G401.6 (cell line): Measurements from ENCODE around the gene TRMT10B.
A peak's percentile ranks its signal among the peaks of the same experiment; 100 is the strongest.

Source experiments
- FAIRE-seq: peaks from 2 replicates; lab custom pipeline; 2012; peaks lifted over from hg19 to GRCh38; lab: Jason Lieb, UNC

The TRMT10B gene, protein sequence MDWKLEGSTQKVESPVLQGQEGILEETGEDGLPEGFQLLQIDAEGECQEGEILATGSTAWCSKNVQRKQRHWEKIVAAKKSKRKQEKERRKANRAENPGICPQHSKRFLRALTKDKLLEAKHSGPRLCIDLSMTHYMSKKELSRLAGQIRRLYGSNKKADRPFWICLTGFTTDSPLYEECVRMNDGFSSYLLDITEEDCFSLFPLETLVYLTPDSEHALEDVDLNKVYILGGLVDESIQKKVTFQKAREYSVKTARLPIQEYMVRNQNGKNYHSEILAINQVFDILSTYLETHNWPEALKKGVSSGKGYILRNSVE

DNA sequence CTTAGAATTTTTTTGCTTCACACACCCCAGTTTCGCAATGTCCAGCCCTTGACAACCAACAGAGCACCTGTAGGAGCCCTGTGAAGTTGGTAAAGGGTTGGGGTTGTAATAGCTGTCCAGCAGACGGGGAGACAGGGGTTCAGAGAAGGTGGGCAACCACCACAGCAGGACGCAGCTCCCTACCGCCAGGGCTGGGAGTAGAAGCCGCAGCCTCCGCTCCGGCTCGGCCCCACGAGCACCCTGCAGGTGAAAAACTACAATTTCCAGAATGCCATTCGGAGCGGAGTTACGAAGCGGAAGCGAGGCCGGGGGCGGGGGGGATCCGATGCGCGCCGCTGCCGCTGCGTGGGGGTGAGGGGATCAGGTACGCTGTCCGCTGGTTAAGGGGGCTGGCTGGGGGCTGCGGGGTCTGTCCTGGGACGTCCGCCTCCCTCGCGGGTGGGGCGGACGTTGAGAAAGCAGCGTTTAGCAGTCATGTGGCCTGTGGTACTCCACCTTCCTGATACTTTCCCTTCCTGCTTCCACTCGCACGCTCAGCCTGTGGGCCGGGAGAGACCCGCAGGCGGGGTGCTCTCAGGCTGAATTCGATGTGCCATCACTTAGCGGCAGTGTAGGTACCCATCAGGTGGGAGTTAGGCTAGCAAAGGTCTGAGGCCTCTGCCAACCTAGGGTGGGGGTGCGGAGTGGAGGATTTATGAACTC, at the start of gene TRMT10B:
Gene TRMT10B, plus strand, starts transcription at position 317 of the 702 bp plus-strand sequence. CDS start 8,127 bp downstream, outside the sequence.
- no peak for FAIRE-seq

DNA sequence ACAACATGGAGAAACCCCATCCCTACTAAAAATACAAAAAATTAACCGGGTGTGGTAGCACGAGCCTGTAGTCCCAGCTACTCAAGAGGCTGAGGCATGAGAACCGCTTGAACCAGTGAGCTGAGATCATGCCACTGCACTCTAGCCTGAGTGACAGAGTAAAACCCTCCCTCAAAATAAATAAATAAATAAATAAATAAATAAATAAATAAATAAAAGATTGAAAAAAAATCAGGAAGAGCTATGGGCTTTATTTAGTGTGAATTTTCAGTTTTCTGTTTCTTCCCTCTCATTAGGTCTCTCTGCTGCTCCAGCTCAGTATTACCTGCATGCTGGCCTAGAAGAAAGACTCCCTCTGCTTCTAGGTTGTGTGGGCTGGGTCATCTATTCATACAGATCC, 47.8 kb upstream of the TRMT10B start:
- no peak for FAIRE-seq

DNA sequence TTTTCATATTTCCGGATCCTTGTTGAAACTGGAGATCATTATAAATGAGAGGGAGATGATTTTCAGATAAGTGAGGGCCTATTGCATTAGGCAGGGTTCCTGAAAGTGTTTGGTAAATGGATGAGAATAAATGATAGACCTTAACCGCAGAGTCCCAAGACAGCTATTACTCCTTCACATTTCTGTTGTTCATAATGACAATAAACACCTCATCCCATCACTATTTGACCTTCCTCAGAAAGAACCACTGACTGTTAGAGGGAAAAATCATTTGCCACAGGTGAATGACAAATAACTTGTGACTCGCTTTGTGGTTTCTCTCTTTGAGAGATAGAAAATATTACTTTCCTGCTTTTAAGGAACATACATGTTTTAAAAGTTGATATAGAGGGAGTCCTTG, 47.3 kb upstream of the TRMT10B start:
- no peak for FAIRE-seq

- FAIRE-seq, result no peak
Observed at GRCh38 chr9:37707748-37708147, 45.9 kb upstream of the TRMT10B start.

DNA sequence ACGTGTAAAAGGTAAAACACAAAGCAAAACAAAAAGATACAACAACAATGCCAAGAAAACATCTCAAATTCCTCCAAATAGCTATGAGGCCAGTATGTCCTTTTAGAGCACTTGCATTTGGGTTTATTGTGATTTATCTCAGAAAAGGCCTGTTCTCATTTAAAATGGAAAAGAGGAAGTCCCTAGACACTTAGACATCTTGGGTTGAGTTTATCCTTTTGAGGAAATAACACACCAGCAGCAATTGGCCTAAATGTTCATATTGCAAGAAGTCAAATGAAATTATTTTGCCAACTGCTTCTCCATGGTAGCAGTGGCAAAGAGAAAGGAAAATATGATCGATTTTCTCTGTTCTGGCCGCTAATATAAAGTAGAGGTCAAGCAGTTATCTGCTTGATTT, 43.6 kb upstream of the TRMT10B start:
- no peak for FAIRE-seq

GRCh38 chr9:37715260-37715659, 38.3 kb upstream of the TRMT10B start:
- FAIRE-seq, result no peak

DNA sequence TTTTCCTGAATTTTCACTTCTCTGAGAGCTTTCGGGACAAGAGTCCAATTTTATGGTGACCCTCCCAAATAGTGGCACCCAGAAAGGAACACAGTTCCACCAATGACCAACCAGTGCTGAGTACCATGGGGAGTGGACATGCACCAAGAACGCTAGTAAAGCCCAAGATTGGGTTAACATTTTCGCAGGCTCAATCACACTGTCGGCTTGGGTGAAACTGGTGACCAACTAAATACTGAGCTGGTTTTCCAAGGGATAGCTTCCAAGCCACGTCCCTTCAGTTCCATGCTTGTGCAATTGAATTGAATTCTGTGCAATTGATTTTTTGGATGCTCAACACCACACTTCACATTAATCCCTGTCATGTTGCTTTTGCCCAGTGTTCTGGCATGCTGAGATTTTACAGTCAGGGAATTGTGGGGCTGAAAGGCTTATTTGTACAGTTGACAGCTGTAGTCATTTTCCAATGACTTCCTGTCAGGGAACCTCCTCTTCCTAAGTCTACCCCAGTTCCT, 37.6 kb upstream of the TRMT10B start:
- no peak for FAIRE-seq

DNA sequence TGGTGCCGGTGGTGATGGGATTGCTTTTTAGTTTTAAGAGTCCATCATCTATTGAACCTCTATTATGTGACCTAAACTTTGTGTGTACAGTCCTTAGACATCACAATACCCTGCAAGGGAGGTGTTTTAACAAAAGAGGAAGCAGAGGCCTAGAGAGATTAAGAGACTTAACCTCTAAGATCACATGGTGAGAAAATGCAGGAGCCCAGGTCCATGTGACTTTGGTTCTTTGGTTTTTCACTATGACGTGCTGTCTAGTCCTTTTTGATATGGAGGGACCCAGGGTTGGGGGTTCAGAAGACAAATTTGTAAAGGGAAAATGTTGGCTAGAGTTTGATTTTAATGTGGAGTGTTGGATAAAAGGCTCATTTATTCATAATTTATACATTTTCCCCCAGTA, 34.1 kb upstream of the TRMT10B start:
- FAIRE-seq, result no peak

DNA sequence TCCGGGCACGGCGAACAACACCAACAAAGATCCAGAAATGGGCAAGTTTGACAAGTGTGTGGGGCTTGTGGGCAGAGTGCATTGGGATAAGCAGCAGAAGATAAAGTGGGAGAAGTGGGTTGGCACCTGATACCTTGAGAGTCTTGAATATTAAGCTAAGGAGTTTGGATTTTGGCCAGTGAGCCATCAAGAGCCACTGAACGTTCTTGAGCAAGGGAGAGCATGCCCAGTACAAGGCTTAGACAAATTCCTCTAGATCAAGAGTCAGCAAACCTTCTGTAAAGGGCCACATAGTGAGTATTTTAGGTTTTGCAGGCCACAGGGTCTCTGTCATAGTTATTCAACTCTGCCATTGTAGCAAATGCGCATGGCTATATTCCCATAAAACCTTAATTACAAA, 26.6 kb upstream of the TRMT10B start:
- no peak for FAIRE-seq

GRCh38 chr9:37729499-37729898, 24.1 kb upstream of the TRMT10B start:
- no peak for FAIRE-seq

- FAIRE-seq, result no peak
Observed at GRCh38 chr9:37730256-37730655, 23.3 kb upstream of the TRMT10B start.

- no peak for FAIRE-seq
Observed at GRCh38 chr9:37730839-37731238, 22.8 kb upstream of the TRMT10B start.

DNA sequence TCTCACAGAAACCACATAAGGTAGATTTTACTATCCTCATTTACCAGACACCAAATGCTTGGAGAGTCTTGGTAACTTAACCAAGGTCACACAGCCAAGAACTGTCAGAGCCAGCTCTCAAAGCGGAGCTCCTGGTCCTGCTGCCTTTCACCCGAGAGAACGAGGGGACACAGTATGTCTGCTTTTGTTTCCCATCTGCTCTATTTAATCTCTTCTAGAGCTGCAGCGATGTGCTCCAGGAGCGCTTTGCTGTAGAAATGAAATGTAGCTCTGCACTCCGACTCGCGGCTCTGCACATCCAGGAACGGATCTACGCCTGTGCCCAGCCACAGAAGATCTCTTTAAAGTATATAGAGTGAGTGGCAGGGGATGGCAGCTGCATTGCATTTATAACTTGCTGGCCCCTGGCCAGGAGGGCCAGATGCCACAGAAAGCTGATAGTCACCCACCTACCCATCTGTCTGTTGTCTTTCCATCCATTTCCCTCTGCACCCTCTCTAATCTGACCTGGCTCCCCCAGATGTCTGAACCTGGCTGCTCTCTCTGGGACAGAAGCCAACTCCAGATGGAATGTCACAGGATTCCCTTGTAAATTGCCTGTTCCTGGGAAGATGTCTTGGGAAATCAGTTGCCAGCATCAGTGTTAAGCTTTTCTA, 21.4 kb upstream of the TRMT10B start:
- FAIRE-seq, result no peak

DNA sequence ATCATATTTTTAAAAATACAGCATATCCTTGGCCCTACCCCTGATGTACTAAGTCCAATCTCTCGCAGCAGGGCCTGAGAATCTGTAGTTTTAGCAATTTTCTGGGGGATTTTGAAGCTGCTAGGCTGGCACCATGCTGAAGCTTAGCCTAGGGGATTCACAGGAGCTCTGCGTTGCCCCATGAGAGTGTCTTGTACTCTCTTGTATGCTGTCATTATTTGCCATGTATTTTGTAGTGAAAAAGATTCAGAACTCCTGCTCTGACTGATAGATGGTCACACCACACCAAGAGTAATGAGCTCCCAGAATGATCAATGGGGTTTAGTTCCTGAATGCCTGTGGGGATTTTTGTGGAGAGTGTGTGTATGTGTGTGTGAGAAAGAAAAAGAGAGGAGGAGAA, 20.7 kb upstream of the TRMT10B start:
- FAIRE-seq, result no peak

- FAIRE-seq, result no peak
Observed at GRCh38 chr9:37739222-37739621, 14.4 kb upstream of the TRMT10B start.

DNA sequence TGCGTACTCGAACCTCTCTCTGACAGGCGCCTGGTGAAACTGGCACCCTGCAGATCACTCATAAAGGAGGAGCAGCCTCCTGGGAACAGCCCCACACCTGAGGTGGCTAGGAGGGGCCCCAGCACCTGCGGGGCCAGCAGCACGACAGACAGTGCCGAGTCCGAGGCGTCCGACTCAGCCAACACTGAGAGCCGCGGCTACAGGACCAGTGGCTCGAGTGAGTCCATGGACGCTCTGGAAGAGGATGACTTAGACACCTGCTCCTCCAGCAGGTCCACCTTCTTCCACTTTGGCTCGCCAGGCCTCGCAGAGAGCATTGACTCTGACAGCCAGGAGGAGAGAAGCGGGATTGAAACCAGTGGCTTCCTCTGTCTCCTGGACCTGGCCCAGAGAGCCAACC, 13.5 kb upstream of the TRMT10B start:
- FAIRE-seq, result no peak

GRCh38 chr9:37740631-37741328, 12.8 kb upstream of the TRMT10B start:
- FAIRE-seq, result no peak

- no peak for FAIRE-seq
Observed at GRCh38 chr9:37745970-37746369, 7.6 kb upstream of the TRMT10B start.

DNA sequence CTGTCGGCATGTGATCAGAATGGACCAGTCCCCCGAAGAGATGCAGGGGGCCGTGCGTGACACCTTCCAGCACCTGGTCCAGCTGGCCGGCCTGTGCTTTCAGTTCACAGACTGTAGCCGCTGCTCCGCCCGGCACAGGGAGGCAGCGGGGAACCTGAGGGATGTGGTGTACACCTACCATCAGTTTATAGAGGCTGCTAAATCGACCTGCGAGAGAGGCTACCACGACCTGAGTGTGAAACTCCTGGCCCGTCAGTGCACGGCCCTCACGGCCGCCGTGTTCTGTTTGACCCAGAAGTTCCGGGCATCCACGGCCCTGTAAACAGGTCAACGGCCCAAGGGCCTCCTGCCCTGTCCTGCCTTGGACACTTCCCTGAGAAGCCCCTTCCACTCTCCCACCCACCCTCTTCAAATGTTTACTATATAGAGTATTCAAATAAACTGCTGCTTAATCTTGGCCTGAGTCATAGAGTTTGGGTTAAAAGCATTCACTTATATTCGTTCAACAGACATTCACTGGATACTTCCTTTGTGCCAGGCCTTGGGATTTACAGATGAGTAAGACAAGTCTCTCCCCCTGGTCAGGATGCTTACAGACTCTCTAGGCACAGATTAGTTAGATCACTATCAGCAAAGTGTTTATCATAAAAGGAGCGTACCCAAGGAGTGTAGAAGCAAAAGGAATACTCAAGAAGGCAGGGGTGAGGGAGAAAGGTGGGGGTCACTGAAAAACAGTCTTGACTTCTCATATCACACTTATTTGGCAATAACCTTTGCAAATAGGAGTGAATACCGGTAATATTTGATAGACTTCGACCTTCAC, 6.9 kb upstream of the TRMT10B start:
- FAIRE-seq, result no peak

DNA sequence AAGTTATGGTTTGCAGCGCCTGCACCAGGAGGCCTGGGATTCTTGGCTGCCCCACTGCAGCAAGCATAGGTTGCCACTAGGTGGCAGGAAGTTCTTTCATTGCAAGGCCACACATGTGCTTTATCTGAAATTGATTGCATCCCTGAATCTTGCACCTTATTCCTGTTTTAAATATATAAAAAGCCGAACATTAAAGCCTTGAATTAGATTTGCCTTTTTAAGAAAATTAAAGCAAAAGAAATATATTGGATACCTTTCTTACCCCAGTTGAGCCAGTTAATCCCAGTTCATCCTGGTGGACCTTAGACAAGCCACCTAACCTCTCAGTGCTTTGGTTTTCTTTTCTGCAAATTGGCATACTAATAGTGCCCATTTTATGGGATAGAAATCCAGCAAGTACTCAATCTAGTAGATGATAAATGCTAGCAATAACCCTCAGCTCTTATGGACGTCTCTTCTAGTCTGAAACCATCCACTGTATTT, 6.3 kb upstream of the TRMT10B start:
- FAIRE-seq, result peak; percentile 94

GRCh38 chr9:37749129-37749528, 4.5 kb upstream of the TRMT10B start:
- FAIRE-seq, result no peak

DNA sequence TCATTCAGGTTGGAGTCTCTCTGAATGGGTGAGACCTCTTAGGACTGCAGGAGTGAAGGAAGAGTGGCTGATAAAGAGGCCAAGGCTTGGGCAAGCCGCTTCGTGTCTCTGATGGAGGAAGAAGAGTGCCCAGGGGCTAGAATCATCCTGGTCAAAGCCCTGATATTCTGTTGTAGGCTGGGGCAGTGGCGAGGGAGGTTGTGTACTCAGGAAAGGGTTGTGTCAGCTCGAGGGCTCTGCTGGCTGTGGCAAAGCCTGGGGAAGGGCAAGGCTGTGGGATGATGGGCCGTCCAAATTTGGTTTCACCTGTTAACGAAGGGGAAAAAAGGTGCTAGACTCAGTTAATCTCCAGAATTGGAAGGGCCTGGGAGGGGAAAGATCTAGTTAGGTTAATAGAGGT, 2.4 kb upstream of the TRMT10B start:
- FAIRE-seq, result no peak
